ENCODE measurements around the gene RAPGEF5.

The RAPGEF5 gene

GRCh38 chr7:22235134-22235533, 121.8 kb downstream of the RAPGEF5 start:
- no peak overlapping the region for H3K27ac ChIP-seq
- TF ChIP-seq ZFX (IDR thresholded peaks at IDR 0.05) (no peak), CTCF (conservative IDR thresholded peaks at IDR 0.05) (no peak)

DNA sequence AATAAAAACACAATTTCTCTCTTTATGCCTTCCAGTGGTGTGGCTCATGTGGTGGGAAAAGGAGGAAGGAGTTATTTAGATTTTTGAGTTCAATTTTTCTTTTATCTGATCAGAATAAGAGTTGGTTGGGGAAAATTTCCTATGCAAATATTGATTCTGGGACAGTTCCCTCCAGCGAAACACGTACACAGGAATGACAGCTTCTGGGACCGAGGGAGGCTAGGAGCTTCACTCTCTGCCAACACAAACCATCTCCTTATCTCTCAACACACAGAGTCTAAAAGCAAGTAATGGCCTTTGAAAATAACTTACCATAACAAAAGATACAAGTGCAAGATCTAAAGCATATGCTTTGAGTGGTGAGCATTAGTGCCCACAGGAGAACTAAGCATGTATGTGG, 122.7 kb downstream of the RAPGEF5 start:
- TF ChIP-seq CTCF (conservative IDR thresholded peaks at IDR 0.05) (no peak), ZFX (IDR thresholded peaks at IDR 0.05) (no peak)
- no peak overlapping the region for H3K27ac ChIP-seq

DNA sequence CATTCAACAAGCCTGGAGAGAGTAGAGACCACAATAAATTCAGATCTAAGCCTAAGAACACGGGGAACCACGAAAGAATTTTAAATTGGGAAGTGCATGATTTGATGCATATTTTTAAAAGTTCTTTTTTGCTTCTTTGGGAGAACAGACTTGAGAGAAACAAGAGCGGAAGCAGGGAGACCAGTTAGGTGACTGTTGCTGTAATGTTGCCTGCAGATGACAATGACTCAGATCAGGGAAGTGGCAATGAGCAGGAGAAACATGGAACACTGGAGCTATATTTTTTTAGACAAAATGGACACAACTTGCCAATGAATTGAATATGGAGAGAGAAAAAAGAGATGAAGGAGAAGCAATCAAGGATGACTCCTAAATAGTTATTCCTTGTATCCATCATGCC, 125.1 kb downstream of the RAPGEF5 start:
- TF ChIP-seq ZFX (IDR thresholded peaks at IDR 0.05) (no peak), CTCF (conservative IDR thresholded peaks at IDR 0.05) (no peak)
- no peak overlapping the region for H3K27ac ChIP-seq

GRCh38 chr7:22231141-22231540, 125.8 kb downstream of the RAPGEF5 start:
- no peak for TF ChIP-seq ZFX (IDR thresholded peaks at IDR 0.05)
- TF ChIP-seq CTCF (conservative IDR thresholded peaks at IDR 0.05), result no peak
- H3K27ac ChIP-seq, result no peak overlapping the region

DNA sequence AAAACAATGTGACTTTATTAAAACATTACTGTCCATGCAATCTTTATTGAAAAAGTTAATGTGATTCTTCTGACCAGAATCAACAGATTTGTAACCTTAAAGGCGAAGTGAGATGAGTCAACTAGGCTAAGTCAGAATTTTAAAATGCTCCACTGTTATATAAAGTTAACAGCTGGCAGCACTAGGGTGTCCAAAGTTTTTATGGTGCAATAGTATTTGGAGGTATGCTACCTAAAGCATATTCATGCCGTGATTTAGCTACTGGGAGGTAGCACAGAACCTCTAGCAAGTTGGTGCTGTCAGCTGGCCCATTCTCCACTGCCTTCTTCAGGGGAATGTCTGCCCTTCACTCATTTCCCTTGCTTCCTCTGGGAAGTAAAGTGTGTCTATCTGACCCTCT, 126.7 kb downstream of the RAPGEF5 start:
- H3K27ac ChIP-seq, result no peak overlapping the region
- TF ChIP-seq CTCF (conservative IDR thresholded peaks at IDR 0.05) (no peak), ZFX (IDR thresholded peaks at IDR 0.05) (no peak)

- H3K27ac ChIP-seq, result no peak overlapping the region
- TF ChIP-seq CTCF (conservative IDR thresholded peaks at IDR 0.05), result no peak
- TF ChIP-seq ZFX (IDR thresholded peaks at IDR 0.05), result no peak
Measured at GRCh38 chr7:22229148-22229547, 127.8 kb downstream of the RAPGEF5 start.

- no peak for TF ChIP-seq CTCF (conservative IDR thresholded peaks at IDR 0.05)
- H3K27ac ChIP-seq, result no peak overlapping the region
Measured at GRCh38 chr7:22223807-22224206, 133.1 kb downstream of the RAPGEF5 start.

Measured in C4-2B (cell line).